Activated CD4-positive, alpha-beta T cell treated with anti-CD3 and anti-CD28 coated beads for 24 hours (primary cell): Measurements from ENCODE around the gene C2CD4A.
"Not testable (repeated sequence)": the region's sequence is repeated elsewhere in the genome, so short reads cannot be mapped to it uniquely, and the experiment has no call there.

Source experiments
- DNase-seq, 2 donors: peaks; one replicate each; pipeline ENCODE4 v3.0.0-alpha.2; 2020; ENCODE audit warnings: low read depth in 2 of 2

Gene C2CD4A, protein sequence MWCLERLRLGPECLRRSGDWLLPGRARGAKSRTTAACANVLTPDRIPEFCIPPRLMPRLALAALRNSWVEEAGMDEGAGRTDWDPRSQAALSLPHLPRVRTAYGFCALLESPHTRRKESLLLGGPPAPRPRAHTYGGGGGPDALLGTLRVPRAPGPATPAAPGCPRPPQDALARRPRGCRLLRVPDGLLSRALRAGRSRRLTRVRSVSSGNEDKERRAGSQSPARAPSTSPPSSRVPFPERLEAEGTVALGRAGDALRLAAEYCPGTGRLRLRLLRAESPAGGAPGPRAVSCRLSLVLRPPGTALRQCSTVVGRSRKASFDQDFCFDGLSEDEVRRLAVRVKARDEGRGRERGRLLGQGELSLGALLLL

DNA sequence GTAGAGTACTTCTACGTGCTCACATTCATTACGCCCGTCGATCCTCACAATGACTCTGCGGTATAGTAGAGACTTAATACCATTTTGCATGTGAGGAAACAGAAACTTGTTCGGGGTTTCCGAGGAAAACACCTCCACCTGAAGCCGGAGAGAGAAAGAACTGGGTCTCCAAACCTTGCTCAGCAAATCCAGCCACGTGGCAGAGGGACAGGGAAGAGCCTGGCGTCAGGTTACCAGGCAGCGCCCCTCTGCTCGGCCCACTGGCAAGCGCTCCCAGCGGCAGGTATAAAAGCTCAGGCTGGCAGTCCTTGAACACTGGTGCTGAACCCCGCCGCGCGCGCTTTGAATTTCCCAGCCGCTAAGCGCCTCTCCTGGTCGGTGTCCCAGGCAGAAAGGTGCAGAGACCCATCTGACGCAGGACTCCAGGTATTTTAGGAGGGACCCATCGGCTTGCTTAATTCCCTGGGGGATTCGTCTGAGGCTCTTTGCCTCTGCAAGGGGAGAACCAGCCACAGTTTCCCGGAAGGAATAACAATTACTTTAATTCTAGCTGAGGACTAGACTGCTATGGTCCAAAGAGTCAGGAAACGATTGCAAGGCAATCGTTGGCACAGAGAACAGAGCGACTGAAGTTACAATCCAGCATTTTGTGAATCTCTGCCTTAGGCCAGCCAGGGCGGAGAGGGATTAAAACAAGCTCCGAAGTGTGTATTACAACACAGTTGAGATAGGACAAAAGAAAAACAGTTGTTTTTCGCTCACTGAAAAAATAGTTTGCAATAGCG lies at the start of gene C2CD4A:
C2CD4A (plus strand) TSS at position 315 of the 785 bp plus-strand sequence. CDS start 637 bp downstream, outside the sequence.
- DNase-seq: peak in 1 of 2 donors; percentile 53

DNA sequence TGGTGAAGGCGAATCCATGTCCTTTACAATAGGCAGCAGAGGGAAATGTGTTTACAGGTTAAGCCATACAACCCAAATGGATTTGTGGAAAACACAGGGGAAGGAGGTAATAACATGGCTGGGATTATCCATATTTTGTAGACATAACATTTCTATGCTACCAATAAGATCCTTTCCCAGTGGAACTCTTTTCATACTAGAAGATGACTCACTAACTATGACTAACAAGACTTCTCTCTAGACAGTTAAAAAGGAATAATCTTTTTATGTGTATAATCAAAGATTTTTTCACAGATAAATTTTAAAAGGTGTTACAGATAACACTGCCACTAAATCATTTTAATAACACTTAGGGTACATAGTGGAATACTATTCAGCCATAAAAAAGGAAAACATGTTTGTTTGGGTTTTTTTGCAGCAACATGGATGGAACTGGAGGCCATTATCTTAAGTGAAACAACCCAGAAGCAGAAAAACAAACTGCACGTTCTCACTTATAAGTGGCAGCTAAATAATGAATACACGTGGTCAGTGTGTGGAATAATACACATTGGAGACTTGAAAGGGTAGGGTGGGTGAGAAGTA lies 46.1 kb upstream of the C2CD4A start:
- no peak for DNase-seq

DNA sequence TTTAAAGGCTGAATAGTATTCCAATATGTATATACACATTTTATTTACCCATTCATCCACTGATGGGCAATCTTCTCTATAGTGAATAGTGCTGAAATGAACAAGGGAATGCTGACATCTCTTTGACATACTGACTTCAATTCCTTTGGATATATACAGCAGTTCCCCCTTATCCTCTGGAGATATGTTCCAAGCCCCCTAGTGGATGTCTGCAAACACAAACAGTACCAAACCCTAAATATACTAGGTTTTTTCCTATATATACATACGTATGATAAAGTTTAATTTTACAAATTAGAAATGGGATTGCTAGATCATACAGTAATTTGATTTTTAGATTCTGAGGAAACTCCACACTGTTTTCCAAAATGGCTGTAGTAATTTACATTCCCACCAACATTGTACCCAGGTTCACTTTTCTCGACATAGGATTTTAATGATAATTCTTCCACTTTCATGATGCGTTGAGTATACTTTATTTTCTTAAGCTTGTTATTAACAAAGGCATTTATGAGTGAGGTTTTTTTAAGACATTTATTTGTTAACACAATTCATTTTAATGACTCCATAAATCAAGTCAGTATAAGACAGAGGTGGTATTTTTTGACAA lies 44.7 kb upstream of the C2CD4A start:
- DNase-seq: no peak

DNA sequence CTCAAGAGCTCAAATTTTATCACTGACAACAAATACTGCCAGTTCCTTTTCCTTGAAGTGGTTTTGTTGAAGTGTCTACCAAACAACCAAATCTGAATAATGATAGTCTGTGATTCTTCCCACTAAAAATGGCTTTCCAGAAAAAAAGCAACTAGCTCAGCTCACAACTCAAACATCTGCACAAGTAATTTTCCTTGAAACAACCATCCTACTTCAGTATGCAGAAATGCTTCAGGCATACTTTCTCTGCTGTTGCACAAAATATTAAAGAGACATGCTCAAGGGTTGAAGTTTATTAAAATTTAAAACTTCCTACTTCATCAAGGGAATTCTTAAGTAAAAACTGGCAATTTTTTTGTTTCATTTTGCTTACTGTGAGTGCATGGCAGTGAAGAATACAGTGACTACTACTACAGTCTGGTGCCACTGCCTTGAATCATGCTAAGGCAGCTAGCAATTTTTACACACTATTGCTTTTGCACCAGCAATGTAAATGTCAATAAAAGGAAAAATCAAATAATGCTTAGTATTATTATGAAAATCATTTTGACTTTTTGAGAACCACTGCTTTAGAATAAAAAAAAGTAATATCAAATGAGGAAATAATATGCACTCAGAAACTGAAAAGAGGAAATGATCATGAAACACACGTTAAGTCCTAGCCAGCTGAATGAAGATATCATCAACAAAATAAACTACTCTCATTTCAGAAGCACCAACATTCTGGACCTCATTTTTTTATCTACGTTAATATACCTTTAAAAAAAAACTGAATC lies 40.1 kb upstream of the C2CD4A start:
- no peak for DNase-seq

DNA sequence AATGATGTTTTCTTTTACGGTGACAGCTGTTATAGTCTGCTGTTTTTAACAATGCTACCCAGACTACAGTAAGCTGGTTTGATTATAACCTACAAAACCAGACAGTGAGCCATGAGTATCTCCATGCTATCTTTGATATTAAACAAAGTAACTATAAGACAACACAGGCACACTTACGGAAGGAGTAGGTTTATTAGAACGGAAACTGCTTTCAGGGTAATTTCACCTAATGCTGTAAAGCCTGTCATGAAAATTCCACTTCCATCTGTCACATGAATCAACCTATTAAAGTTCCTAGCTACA lies 39.6 kb upstream of the C2CD4A start:
- DNase-seq: no peak

DNA sequence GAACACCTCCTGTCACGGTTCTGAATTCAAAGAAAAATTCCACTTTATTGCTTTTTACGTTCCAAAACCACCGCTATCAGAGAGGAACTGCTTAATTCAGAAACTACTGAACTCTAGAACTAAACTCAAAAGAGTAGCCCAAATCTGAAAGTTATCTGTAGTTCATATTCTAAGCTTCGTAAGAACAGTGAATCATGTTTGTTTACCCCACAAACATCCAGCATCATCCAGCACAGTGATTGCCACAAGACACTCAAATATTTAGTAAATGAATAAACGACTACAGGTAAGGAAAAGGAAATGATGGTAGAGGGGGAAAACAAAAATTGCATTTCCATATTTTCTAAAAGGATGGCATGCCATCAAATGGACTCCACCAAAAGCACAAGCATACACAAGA lies 38.9 kb upstream of the C2CD4A start:
- no peak for DNase-seq

DNA sequence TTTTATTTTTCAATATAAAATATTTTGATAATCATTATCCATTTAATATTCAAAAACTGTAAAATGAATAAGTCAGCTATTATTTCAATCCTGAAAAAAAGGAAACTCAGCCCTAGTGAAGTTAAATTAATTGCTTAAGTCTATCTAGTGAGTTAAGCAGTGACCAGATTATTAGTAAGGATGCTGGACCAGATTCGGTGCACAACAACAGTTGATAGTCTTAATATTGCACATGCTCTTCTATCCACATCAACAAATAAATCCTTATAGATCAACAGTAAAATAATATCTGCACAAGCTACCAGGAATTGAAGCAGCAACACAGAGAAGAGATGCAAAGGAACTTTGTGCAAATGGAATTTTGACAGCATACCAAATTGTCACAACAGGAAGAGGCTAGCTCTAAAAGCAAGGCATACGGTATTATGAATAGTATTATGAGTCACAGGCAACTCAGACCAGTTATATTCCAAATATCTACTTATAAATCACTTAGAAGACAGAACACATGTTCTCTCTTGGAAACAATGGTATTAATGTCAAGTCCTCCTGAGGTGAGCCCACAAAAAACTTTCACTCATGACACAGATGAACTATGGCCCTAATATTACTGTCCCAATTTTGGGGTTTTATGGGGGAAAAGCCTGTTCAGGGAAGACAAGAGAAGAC lies 31.4 kb upstream of the C2CD4A start:
- no peak for DNase-seq

DNA sequence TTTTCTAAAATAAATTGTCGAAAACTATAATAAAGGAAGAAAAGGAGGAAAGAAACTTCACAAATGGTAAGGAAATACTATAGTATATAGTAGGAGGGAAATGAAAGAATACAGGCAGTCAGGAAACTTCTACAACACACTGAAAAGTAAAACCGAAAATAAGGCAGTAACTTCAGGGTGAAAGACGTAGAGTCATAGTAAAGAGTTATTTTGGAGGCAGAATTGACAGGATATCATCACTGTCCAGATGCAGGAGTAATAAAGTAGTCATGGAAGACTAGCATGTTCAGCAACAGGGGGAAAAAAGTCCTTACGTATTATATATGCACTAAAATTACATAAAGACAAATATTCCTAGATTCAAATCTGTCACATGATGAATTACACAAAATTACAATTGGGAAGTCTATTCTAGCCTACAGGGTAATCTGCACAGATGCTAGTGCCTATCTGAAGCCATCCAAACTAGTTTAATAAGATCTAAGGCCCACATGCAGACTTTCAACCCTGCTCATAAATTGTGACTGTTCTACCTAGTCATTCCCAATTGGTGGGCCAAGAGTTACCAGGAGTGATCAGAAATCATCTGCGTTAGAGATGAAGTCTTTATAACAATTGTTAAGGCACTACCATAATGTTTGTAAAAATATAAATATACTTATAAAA lies 20.6 kb upstream of the C2CD4A start:
- no peak for DNase-seq

DNA sequence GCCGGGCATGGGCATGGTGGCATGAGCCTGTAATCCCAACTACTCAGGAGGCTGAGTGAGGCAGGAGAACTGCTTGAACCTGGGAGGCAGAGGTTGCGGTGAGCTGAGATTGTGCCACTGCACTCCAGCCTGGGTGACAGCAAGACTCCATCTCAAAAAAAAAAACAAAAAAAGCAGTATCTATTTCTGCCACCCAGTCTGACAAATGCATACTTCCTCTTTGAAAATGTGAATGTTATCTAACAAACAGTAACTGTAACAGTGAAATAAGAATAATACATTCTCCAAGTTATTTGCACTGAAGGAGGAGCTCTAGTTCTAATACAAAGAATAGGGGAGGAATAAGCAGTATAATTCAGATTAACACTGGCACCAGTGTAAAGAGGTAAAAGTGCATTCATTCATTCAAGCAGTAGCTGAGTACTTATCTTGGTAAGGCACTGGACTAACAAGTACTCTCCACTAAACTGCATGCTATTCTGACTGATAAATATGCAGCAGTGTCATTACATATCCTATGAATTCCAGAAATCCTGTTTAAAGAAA lies 19.4 kb upstream of the C2CD4A start:
- DNase-seq: no peak

DNA sequence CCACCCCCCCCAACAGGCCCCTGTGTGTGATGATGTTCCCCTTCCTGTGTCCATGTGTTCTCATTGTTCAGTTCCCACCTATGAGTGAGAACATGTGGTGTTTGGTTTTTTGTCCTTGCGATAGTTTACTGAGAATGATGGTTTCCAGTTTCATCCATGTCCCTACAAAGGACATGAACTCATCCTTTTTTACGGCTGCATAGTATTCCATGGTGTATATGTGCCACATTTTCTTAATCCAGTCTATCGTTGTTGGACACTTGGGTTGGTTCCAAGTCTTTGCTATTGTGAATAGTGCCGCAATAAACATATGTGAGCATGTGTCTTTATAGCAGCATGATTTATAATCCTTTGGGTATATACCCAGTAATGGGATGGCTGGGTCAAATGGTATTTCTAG lies 18.5 kb upstream of the C2CD4A start:
- not testable (repeated sequence) for DNase-seq

DNA sequence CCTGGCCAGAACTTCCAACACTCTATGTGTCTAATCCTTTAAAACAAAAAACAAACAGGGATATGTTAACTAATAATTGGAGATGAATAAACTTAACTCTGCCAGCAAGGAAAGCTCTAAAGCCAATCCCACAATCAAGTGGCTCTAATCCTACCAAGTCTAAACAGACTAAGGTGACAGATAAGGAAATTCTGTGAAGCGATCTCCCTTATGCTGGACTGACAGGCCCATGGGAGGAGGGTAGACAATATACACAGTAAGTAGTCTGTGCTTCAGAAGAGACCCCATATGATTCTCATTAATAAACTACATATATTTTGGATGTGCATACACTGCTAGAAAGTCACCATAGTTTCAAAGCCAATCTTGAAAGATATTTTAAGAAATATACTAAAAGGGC lies 16.7 kb upstream of the C2CD4A start:
- DNase-seq: no peak

DNA sequence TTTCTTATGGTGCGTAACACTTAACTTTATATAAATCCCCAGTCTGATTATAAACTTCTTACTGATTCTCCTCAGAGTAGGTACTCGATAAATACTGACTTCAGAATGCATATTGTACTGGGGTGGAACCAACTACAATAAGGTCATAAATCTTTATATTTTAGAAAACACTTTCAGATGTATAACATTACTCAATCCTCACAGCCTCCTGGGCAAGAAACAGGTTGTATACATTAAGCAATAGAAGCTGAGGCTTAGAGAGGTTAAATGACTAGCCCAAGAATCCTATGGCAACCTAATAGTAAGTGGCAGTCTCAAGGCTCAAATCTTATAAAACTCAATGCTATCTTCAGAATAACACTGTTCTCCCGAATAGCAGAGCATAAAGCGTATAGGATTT lies 15.6 kb upstream of the C2CD4A start:
- no peak for DNase-seq

DNA sequence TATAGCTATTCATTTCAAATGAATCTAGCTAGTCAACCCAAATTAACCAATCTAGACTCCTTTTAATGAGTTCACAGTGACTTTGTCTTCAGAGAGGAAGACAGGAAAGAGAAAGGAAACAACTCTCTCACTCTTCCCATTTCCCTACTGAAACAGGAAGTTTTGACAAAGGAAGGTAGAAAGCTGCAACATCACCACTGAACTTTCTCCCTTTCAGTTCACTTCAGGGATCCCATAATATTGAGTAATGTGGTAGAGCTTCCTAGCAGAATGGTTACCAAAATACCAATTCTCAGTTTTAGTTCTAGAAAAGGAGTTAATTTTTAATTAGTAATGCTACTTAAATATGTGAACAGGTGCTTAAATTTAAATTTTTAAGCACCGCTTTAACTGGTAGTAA lies 14.1 kb upstream of the C2CD4A start:
- DNase-seq: no peak

DNA sequence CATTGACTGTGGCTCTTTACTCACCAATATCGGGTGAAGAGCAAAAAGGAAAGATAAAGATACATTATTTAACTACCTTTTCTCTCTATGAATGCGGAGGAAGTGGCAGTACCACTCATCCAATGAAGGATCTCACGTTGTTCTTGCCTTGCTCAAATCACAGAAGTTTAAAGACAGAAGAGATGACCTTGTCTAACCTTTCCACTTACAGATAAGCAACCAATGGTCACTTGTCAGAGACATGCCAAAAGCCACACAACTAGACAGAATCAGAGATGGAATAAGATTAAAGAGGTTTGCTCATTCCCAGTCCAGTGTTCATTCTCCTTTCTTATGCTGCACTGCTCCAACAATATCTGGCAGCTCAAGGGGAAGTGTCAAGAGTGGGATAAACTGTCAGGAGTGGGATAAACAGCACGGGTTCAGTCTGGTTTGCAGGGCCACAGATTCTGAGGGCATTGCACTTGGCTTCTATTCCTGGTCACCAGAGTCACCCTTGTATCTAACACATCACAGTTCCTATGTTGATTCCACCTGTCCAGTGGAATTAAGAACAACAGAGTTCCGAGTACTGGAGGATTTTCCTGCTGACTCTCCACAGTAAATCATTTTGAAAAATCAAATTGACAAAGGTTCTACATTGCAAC lies 13.2 kb upstream of the C2CD4A start:
- DNase-seq: no peak

DNA sequence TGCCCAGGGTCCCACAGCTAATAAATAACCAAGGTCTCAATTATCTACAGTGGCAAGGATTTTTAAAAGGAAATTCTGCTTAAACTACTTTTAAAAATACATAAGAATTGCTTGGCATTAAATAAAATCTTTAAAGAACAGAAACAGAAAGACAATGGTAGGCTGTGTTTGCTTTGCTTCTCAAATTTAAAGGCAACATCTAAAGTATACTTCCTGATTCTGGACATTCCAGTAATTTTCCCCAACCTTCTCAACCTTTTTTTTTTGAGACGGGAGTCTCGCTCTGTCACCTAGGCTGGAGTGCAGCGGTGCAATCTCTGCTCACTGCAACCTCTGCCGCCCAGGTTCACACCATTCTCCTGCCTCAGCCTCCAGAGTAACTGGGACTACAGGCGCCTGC lies 11.8 kb upstream of the C2CD4A start:
- DNase-seq: no peak

DNA sequence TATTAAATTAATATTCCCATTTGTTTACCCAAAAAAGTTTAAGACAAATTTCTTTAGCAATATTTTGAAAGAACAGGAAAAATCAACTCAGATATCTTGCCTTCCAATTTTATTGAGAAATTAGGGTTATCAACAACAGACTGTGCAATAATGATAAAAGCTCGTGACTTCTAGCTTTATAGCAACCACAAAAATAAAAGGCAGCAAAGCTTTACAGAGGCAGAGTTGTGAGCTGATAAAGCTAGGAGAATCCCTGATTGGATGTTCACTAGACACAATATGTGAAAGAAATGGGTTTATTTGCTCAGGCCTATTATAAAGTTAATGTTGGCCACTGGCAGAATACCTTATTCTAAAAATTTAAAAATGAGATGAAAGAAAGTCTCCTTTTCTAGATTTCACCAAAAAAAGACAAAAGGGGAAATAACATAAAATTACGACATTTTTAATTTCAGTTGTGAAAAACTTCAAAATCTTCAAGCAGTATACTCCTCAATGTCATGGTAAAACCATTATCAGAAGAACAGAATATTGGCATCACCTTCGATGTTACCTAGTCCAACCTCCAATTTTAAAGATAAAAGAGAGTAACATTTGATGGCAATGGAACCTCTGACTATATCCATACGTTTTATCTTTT lies 9.3 kb upstream of the C2CD4A start:
- DNase-seq: no peak

DNA sequence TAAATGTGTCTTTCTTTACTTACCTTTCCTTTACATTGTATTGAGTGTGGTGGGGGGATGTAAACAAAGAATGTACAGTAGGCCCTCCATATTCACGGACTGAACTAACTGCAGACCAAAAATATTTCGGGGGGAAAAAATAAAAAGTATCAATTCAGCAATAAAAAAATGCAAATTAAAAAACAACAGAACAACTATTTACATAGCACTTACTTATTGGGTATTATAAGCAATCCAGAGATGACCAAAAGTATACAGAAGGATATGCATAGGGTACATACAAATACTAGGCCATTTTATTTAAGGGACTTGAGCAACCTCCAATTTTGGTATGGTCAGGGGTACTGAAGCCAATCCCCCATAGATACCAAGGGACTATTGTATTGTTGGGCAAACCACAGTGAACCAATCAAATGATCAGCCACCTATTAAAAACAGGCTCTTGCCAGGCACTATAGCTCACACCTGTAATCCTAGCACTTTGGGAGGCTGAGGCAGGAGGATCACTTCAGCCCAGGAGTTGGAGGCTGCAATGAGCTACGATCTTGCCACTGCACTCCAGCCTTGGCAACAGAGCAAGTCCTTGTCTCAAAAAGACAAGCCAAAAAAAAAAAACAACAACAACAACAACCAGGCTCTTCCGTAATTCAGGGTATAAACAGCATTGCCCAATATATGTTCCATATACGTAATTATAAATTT lies 8.3 kb upstream of the C2CD4A start:
- no peak for DNase-seq

DNA sequence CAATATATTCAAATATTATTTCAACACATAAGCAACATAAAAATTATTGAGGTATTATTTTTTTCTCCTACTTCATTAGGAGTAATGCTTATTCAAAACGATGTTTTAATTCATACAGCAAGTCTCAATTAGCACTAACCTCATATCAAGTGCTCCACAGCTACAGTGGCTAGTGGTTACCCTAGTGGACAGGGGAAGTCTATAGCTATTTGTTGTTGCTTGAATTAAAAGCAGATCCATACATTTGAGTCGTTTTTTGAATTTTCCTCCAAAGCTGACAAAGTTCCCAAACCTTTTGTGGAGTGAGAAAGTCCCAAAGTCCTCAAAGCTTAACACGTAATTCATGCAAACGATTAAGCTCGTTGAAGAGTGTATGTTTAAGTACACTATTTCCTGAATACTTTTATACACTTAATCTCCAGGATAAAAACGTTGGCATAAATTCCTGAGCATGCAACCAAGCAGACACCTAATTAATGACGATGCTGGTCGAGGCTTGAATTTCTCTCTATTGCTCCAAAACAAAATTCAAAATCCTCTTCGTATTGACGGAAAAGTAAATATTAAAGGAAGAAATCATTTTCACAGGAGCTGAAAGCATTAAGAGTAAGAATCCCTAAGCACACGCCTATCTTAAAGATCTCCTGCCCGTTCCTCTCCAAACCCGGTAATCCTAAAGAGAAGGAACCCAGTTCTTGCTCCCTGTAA lies 7.5 kb upstream of the C2CD4A start:
- DNase-seq: no peak
